ENCODE data around the gene NHEJ1. TPM values are rescaled to one million over a fixed set of nuclear protein-coding genes. Genes with fewer than 3 reads are reported as not detected.

The NHEJ1 gene
- total and polyA plus RNA-seq, 2 of the 13 experiments (the other 11 are each of a cell fraction or from before 2014, with no cell fraction given), result 30.0 to 30.7 TPM

GRCh38 chr2:219106251-219106650 lies 54.4 kb downstream of the NHEJ1 start (continued):
- TF ChIP-seq, protein P1, sequence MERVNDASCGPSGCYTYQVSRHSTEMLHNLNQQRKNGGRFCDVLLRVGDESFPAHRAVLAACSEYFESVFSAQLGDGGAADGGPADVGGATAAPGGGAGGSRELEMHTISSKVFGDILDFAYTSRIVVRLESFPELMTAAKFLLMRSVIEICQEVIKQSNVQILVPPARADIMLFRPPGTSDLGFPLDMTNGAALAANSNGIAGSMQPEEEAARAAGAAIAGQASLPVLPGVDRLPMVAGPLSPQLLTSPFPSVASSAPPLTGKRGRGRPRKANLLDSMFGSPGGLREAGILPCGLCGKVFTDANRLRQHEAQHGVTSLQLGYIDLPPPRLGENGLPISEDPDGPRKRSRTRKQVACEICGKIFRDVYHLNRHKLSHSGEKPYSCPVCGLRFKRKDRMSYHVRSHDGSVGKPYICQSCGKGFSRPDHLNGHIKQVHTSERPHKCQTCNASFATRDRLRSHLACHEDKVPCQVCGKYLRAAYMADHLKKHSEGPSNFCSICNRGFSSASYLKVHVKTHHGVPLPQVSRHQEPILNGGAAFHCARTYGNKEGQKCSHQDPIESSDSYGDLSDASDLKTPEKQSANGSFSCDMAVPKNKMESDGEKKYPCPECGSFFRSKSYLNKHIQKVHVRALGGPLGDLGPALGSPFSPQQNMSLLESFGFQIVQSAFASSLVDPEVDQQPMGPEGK (CRISPR knock-in tag; IDR thresholded peaks at IDR 0.05), result peak; percentile 44; the same call in 1 of the 2 replicates
- TF ChIP-seq, protein P2, sequence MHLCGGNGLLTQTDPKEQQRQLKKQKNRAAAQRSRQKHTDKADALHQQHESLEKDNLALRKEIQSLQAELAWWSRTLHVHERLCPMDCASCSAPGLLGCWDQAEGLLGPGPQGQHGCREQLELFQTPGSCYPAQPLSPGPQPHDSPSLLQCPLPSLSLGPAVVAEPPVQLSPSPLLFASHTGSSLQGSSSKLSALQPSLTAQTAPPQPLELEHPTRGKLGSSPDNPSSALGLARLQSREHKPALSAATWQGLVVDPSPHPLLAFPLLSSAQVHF (CRISPR knock-in tag; IDR thresholded peaks at IDR 0.05), result no peak
- TF ChIP-seq, protein P3, sequence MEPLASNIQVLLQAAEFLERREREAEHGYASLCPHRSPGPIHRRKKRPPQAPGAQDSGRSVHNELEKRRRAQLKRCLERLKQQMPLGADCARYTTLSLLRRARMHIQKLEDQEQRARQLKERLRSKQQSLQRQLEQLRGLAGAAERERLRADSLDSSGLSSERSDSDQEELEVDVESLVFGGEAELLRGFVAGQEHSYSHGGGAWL (CRISPR knock-in tag; IDR thresholded peaks at IDR 0.05), result no peak
- peak; percentile 72 for TF ChIP-seq SOX5 (CRISPR knock-in tag; IDR thresholded peaks at IDR 0.05; ENCODE audit: borderline replicate concordance)
- no peak for TF ChIP-seq TRIM24 (CRISPR knock-in tag; IDR thresholded peaks at IDR 0.05)
- peak; percentile 66; the same call in 1 of the 2 replicates for TF ChIP-seq FOXK1 (CRISPR knock-in tag; IDR thresholded peaks at IDR 0.05; ENCODE audit: borderline replicate concordance, low read depth)
- no peak for TF ChIP-seq PBX3 (CRISPR knock-in tag; IDR thresholded peaks at IDR 0.05; ENCODE audit: borderline replicate concordance)
- TF ChIP-seq EHMT2 (IDR thresholded peaks at IDR 0.05; ENCODE audit: borderline replicate concordance, low read depth, low read length), result no peak
- TF ChIP-seq, protein P4, sequence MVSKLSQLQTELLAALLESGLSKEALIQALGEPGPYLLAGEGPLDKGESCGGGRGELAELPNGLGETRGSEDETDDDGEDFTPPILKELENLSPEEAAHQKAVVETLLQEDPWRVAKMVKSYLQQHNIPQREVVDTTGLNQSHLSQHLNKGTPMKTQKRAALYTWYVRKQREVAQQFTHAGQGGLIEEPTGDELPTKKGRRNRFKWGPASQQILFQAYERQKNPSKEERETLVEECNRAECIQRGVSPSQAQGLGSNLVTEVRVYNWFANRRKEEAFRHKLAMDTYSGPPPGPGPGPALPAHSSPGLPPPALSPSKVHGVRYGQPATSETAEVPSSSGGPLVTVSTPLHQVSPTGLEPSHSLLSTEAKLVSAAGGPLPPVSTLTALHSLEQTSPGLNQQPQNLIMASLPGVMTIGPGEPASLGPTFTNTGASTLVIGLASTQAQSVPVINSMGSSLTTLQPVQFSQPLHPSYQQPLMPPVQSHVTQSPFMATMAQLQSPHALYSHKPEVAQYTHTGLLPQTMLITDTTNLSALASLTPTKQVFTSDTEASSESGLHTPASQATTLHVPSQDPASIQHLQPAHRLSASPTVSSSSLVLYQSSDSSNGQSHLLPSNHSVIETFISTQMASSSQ (IDR thresholded peaks at IDR 0.05; ENCODE audit: low read depth), result 0 out of 2 replicates have a peak, but pooled peaks have one; percentile 21
- TF ChIP-seq, protein P4 (CRISPR knock-in tag; IDR thresholded peaks at IDR 0.05; ENCODE audit: borderline replicate concordance), result no peak
- TF ChIP-seq NR1H2 (CRISPR knock-in tag; IDR thresholded peaks at IDR 0.05; ENCODE audit: borderline replicate concordance, low read depth), result no peak
- TF ChIP-seq CBX2 (IDR thresholded peaks at IDR 0.05; ENCODE audit: low read depth, low read length), result no peak
- TF ChIP-seq CBX2 (CRISPR knock-in tag; IDR thresholded peaks at IDR 0.05; ENCODE audit: low read depth), result no peak
- TF ChIP-seq XRCC5 (optimal IDR thresholded peaks at IDR 0.05; ENCODE audit: low read length), result peak; percentile 34
- no peak for TF ChIP-seq ZUFSP (CRISPR knock-in tag; IDR thresholded peaks at IDR 0.05; ENCODE audit: borderline replicate concordance)
- TF ChIP-seq FOXP4 (CRISPR knock-in tag; IDR thresholded peaks at IDR 0.05), result peak; percentile 54; the same call in 1 of the 2 replicates
- TF ChIP-seq RBFOX2 (IDR thresholded peaks at IDR 0.05; ENCODE audit: low read depth, low read length), result no peak

Data from HepG2 (cell line).